ENCODE results near the gene LMAN2.
"Not testable (repeated sequence)": the region's sequence is repeated elsewhere in the genome, so short reads cannot be mapped to it uniquely, and the experiment has no call there.

LMAN2 gene

DNA sequence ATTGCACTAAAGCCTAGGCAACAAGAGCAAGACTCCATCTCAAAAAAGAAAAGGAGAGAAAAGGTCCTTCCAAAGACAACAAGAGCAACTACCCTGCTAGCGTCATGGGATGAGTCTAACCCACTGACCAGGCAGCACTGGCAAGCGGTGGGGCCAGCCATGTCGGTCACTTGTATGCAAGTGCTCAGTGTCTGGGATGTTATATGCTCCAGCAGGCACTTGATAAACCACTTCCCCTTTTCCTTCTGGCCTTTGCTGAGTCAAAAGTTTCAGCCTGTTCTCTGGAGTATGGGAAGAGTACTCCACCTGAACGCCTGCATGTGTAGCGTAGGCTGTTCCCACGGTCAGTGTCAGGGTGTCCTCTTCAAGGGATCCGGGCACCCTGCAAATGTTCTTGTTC is 30.6 kb downstream of the LMAN2 start:
- DNase-seq = no peak

DNA sequence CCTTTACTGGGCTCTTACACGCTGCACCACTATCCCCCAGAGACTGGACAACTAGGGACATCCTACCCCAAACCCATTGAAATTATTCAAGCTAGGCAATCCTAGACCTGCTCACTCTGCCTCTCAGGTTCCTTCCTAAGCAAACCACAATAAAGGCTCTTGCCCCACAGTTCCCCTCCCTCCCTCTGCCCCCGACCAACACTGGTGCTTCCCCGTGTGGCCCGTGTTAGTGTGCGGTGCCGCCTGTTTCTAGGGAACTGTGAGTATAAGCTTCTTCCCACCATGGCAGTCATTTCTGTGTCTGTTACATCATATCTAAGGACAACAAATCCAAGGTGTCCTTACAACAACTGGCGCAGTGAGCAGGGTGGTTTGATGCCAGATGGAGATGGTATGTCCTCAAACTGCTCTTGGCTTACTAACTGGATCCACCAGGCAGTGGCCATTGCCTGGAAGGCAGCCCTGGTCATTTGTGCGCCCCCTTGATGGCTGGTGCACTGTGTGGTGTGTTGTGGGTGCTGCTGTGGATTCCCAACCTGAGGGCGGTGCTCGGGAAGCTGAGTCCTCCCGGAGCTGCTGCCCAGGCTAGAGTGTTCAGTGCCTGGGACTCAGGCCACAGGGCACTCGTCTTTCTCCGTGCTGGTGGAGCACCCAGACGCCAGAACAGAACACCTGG is 31.4 kb downstream of the LMAN2 start:
- DNase-seq = no peak

DNA sequence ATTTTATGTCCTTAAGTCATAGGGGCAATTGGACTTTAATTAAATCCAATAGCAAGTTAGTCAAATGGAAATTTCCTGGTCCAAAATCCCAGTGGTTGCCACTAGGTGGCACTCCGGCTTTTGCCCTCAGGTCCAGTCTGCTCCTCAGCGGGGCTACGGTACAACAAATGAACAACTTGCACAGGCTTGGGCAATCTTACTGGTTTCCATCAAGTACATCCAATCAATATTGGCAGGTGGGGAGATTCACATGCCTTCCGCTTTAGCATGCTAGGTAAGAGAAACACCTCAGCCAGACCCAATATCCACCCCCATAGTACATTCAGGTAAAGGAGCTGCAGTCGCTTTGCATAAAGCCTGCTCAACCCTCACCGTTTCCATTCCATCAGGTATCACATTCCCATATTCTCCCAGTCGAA is 33.5 kb downstream of the LMAN2 start:
- peak; percentile 10 to 76 for DNase-seq

DNA sequence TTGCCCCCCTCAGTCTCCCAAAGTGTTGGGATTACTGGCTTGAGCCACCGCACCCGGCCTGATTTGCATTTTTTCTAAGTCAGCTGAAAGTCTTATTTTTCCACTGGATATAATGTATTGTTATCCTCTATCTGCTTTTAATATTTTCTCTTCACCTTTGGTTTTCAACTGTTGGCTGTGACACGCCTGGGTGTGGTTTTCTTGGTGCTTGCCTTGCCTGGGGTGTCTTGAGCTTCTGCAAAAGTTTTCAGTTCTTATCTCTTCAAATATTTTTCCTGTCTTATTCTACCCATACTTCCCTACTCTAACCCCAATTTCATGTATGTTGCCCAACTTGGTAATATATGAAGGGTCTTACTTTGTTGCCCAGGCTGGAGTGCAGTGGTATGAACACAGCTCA is 35.5 kb downstream of the LMAN2 start:
- DNase-seq = no peak

DNA sequence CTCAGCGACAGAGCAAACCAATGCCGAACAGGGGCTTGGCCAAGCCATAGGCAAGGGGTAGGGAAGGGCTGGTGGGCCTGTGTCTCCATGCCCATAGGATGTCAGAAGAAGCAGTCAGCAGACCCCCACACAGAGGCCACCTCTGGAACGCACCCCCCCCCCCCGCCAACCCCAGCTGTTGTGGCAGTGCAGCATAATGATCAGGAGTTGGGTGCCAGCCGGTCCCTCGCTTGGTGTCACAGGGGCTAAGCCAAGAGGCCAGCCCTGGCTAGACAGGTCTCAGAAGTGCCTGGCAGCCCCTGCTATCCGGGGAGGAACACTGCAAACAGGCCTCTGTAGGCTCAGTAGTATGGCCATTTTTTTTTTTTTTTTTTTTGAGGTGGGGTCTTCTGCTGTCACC is 36.1 kb downstream of the LMAN2 start:
- DNase-seq = no peak

DNA sequence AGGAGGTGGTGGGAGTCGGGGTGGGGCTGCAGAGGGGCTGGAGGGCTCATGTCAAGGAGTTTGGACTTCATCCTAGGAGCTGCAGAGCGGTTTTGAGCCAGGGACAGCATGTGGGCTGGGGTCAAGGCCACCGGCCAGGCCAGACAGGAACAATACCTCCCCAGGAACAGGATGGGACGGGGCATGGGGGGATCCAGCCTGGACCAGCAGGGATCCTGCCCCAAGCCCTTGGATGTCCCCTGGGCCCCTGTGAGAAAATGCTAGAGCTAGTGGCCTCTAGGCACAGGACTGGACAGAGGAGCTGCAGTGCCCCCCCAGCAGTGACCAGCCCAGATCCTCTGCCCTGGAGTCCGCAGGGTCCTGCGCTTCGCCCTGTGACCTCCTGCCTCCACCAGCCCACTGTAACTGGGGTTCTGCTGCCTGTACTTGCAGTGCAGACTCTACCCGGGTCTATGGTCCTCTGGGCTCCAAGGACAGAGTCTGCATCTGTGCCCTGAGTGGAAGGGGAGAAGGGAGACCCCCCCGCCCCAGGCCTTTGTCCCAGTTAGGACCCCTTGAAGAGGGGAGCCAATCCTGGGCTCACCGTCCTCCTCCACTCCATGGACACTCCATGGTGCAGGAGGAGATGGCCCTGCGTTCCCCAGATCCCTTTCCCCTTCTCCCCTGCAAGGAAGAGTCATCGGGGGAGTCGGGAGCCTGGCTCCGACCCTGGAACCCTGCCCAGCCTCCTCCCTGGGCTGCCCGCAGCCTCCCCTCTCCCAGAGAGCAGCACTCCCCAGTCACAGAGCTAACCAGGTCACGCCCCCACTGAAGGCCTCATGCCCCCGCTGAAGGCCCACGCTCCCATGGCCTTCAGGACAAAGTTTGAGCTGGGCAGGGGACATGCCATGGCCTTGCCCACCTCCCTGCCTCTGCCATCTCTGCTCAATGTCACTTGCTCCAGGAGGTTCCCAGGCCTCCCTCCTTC is 36.8 kb downstream of the LMAN2 start:
- no peak for DNase-seq

DNA sequence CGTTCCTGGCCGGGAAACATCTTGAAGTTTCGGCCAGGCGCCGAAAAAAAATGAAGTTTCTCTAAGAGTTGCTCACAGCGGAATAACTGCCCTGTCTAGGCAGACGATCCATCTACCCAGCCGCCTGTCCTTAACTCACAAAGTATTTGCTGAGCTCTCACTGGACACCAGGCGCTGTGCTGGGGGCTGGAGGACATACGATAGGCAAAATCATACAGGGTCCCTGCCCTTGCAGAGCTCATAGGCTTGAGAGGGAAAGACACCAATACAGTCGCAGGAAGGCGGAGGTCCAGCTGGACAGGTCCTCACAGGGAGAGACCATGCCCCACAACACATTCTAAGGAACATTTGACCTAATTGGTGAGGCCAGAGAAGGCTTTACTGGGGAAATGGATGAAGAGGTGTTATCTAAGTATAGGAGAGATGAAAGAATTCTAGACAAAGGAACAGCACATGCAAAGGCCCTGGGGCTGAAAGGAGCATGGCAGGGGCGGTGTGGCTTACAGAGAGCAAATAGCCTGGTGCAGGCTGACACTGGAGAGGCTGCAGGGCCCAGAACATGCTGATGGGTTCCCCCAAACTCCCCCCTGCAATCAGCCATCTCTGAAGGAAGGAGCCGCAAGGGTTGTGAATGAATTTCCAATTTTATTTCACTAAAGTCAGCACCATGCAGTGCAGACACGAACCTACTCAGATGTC is 37.8 kb downstream of the LMAN2 start:
- no peak for DNase-seq

DNA sequence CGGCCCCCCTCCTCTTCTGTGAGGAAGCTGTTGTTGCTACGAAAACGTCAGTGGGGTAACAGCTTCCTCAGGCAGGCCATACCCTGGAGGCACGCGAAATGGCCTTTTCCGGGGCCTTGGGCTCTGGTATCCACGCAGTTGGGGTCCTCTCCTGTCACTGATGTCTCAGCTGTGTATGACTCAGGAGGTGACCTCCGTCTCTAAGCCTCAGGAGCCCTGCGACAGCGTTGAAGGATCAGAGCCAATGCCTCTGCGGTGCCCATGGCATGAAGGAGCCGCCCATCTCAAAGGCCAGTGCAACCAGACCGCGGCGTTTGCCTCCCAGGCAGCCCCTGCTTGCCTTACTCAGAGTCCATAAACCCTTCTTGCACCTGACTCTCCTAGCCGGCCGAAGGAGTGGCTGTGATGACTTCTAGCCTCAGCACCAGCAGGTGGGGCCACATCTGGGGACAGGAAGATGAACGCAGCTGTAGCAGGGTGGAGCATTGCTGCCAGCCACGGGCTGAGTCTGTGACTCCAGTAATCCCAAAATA is 38.8 kb downstream of the LMAN2 start:
- no peak for DNase-seq

DNA sequence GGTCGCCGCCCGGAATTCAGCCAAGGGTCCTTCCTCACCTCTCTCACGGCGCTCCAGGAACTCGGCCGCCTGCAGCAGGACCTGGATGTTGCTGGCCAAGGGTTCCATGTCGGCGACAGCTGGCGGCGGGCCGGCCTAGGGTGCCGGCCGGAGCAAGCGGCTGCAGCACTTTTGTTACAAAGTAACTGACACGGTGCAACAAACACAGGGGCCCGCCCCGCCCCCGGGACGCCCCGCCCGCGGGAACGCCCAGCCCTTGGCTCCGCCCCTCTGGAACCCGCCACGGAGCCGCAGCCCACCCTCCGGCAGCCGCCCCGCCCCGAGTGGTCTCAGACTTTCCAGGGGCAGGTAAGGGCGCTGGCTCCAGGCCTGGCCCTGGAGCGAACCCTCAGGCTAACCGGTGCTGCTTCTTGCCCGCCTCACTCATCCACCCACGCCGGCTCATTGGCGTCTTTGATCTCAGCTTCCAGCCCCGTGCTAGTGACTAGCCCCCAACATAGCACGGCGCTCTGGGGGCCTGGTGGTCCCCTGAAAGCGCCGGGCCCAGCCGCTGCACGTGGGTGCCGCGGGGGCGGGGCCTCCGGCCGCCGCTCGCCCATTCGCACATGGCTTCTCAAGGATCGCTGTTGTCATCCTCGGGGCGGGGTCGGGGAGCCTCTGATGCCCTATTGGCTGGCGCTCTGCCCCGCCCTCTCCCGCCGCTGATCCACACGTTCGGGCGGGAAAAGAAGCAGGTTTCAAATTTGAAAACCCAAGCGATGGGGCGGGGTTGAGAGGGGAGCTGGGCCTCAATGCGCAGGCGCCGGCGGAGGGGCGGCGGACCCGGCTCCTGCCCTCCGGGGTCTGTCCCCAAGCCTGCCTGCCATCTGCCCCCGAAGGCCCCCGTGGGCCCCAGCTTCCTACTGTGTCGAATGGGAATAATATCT is 39.5 kb downstream of the LMAN2 start, which contains the start of gene MXD3:
Gene MXD3, minus strand, starts transcription at position 176 of the 926 bp plus-strand sequence. Its CDS starts 68 bp downstream, at position 108.
- DNase-seq = peak; percentile 90 to 98

DNA sequence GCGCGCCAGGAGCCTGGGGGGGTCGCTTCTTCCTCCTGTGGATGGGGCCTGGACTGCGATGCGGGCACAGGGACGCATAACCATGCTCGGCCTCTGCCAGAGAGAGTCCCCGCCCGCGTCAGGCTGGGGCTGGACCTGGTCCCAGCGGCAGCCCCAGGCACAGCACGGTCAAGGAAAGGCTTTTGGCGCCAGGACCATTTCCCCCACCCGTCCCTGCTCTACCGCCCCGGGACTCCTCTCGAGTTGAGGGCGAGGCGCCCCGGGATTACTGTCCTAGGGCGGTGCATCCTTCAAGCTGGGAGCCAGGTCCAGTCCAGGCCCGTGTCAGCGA is 40.1 kb downstream of the LMAN2 start:
- DNase-seq = peak in 1 of 2 experiments; percentile 3

DNA sequence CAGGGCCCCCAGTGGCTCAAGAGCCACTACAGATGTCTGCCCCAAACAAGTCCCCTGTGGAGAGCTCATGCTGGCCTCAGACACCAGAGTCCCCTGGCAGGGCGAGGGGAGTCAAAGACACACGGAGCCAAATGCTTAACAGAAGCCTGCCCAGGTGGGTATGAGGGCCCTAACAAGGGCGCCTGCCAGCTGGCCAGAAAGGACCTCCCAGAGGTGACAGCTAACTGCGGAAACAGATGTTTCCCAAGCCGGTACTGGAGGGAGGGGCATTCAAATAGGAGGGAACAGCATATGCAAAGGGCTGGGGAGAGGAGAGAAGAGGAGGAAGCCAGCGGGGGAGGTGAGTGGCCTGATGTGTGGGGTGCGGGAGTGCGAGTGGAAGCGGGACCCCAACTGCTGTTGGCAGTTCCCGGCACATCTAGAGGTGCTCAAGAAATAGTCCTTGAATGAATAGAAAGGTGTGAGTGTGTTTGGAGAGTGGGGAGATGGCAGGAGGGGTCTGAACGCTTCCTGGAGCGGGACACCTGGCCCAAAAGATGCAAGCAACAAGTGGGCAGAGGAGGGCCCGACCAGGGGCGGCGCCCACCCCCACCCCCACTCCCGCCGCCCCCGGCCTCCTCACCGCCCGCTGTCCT is 40.6 kb downstream of the LMAN2 start:
- DNase-seq = no peak

DNA sequence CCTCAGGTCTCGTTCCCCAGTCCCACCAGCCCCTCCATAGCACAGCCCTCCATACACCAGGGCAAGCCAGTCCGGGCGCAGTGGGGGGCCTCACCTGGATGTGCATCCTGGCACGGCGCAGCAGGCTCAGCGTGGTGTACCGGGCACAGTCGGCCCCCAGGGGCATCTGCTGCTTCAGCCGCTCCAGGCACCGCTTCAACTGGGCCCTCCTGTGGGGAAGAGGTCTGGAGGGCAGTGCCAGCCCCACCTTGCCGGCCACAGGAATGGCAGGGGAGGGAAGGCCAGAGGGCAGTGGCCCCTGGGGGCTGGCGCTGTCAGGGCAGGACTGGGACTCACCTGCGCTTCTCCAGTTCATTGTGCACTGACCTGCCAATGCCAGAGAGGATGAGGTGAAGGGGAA is 41.1 kb downstream of the LMAN2 start:
- DNase-seq = no peak

DNA sequence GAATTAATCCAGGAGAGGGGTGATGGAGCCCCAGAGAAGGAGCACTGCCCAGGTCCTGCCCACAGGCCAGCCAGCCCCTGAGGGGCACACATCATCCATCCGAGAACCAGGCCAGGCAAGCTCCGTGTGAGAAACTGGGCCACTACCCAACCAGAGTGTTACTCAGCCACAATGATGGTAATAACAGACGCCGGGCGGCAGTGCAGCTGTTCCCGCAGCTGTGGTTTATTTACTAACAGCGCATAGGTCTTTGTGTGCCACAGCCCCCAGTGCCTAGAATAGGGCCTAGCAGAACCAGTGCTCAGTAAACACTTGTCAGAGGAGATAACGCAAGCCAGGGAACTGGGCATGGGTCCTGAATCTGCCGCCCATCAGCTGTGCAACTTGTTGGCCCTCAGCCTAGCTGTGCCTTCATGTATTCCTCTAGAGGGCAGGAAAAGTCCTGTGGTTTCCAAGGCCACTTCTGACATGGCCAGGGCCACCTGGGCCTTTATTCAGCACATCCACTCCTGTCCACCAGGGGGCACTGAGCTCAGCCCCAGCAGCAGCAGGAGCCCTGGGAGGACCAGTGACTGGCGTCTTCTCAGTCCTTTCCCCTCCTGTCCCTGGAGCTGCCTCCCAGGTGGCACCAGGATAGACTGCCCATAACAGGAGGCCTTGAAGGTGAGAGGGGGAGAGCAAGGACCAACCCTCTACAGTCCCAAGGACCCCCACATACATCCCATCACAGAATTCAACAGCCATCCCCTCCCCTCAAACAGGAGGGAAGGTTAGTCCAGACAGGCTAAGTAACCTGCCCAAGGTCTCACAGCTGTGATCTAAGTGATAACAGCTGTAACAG is 41.9 kb downstream of the LMAN2 start:
- DNase-seq = peak in 1 of 2 experiments; percentile 52

DNA sequence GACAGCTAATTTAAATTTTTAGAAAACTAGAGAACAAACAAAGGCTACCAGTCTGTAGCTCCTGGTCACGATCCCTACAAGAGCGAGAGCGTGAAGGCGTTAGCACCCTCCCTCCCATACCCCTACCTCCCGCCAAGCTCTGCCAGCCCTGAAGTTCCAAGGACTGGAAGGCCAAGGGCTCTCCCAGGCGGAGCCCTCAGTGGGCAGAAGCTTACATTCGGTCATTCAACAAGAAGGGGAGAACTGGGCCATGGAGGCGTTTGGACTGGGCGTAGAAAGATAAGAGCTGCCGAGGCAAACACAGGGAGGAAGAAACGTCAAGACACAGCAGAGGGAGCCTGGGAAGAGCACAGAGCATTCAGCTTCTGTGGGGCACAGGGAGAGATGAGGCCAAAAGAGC is 42.7 kb downstream of the LMAN2 start:
- no peak for DNase-seq

DNA sequence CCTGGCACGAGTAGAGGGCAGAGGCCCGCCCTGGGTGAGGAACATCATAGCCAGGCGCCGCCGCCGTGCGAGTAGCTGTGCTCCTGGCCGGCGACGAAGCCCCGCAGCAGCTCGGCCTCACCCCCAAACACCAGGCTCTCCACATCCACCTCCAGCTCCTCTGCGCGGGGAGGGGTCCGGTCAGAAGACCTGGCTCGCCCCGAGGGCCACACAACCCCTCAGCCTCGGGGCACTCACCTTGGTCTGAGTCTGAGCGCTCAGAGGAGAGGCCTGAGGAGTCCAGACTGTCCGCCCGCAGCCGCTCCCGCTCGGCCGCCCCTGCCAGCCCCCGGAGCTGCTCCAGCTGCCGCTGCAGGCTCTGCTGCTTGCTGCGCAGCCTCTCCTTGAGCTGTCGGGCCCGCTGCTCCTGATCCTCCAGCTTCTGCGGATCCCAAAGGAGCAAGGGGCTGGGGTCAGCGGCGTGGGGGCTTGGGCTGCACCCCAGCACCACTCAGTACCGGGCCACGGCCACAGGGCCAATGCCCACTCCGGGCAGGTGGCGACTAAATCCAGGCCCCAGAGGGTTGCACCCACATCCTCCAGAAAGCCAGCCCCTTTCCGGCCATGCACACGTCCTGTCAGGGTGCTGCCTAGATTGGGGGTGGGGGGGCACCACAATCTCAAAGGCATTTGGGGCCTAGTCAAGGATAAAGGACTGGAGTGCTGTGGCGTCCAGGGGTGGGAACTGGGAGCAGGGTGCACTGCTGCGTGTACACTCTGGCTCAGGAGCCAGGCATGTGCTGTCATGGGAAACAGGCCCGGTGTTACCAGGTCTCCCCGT is 43.7 kb downstream of the LMAN2 start:
- DNase-seq = no peak

DNA sequence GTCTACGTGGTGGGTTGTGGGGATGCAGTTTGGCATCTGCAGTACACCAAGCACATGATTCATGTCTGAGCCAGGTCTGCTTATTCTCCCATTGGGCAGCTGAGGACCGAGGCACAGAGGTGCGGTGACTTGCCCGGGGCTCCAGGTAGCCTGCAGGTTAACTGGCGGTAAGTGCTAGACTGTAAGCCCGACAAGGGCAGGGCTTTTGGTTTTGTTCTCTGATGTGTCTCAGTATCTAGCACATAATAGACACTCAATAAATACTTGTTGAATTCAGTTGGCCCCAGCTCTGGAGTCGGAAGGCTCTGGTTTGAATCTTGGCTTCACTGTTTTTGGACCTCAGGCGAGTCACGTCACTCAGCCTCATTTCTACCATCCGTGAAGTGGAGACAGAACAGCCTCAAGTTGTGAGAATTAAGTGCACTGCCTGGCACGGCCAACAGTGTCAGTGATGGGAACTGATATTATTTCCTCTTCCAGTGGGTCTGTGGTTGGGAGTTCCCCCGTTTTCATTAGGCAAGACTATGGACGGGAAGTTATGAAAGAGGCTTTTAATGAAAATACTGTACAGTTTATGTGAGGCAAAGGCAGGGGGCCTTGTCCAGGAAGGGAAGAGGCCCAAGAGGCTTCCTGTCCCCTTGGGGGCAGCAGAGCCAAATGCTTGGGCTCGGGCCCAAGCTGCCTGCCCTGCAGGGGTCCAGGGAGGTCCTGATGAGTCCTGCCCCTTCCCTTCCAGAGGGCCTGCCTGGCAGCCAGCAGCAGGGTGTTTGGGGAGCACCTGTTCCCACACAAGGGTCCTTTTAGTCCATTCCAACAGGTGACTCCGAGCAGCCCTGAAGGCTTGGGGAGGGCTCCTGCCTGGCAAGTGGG is 44.6 kb downstream of the LMAN2 start:
- DNase-seq = no peak

DNA sequence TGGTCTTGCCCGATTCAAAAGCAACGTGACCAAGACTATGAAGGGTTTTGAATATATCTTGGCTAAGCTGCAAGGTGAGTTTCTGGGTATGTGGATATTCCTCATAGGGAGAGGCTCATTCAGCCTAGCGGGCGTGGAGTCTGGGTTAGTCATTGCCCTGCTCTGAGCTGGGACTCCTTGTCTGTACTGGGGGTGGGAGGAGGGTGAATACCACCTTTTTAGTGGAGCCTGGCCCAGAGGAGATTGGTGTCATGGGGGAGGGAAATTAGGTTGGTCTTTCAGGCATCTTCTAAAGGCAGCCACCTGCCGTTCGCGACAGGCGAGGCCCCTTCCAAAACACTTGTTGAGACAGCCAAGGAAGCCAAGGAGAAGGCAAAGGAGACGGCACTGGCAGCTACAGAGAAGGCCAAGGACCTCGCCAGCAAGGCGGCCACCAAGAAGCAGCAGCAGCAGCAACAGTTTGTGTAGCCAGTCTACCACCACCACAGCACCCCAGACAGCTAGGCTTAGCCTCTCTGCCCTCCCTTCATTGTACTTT is 45.3 kb downstream of the LMAN2 start:
- DNase-seq = not testable (repeated sequence)

DNA sequence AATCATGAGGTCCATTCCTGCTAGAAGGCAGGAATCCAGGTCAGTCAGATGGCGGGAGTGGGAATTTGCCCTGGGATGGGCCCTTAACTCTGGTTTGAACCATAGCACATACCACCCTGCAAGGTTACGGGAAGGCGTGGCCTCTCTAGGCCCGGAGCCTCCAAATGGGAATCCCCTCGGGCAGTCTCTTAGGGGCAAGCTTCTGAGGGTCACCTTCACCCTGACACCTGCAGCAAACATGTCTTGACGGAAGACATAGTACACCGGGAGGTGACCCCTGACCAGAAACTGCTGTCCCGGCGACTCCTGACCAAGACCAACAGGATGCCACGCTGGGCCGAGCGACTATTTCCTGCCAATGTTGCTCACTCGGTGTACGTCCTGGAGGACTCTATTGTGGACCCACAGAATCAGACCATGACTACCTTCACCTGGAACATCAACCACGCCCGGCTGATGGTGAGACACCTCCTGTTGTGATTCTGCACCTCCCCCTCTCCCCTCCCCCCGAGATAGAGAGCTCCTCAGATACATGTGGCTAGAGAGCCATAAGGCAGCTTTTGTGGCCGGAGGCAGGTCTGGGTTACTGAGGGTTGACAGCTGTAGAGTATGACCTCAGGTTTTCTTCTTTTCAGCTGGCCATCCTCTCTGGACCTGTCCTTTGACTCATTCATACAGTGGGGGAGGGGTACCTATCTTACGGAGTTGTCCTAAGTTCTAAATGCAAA is 46.9 kb downstream of the LMAN2 start:
- DNase-seq = no peak
